Measurements from ENCODE around the gene CFAP90.

CFAP90 gene

GRCh38 chr5:7868773-7869473 lies 18.0 kb upstream of the CFAP90 start, which contains the start of the genes FASTKD3 and MTRR:
TSS of gene FASTKD3 (minus strand) at chr5:7869031. CDS start at chr5:7868083, 948 bp downstream.
TSS of gene MTRR (plus strand) at chr5:7869148. CDS start at chr5:7870795, 1,647 bp downstream.
- DNase-seq (ENCODE audit: low read depth): peak; percentile 81
- H3K4me3 ChIP-seq (ENCODE audit: low read depth, low read length): peak within 1 kb of the TSS; percentile 94

GRCh38 chr5:7868427-7868772 lies 17.5 kb upstream of the CFAP90 start:
- H3K4me3 ChIP-seq (ENCODE audit: low read depth, low read length): peak overlapping the region; percentile 94
- no peak for DNase-seq (ENCODE audit: low read depth)

DNA sequence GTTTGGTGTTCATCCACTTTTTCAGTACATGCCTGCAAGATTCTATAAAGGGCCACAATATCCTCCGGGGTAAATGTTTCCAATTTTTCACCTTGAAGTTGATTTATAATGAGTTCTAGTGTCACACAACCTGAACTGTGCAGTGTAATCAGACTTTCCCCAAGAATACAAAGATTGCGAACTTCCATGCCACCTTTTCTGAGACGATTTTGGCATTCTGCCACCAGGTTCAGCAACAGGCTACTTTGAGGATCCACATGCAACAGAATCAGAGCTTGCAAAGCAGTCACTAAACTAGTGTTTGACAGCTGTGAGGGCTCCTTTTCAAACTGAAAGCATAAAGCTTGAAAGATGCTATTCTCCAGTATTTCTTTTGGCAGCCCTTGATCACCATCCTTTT lies 16.3 kb upstream of the CFAP90 start:
- H3K4me3 ChIP-seq (ENCODE audit: low read depth, low read length): no peak overlapping the region
- DNase-seq (ENCODE audit: low read depth): no peak

- H3K4me3 ChIP-seq (ENCODE audit: low read depth, low read length): no peak overlapping the region
- no peak for DNase-seq (ENCODE audit: low read depth)
Measured at GRCh38 chr5:7866196-7866595, 15.3 kb upstream of the CFAP90 start.

DNA sequence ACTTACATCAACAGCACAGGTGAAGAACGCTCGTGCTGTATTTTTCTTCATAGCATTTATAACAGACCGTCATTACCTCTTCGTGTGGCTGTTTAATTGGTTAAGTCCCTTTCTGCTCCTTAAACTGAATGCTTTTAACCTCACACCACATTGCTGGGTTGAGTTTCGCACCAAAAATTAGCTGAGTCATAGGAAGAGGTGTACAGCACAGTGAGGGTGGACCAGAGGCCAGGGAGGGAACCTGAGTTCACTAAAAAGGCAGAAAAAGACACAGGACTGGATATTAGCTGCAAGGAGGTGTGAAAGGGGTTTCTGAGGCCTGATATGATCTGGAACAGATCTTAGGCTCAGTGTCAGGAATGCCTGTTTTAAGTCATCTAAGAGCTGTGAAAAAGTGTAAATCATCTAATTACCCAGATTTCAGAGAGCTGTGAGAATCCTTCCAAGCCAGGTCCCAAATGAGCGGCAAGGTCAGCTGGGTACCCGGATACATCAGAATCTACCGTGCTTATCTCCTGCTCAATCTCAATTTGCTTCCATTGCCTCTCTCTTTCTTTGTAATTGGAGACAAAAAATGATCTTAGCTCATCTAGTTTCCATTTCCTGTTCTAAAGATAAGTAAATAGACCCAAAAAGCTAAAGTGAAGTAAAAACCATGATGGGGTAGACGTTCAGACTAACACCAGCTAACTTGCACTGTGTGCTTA lies 7.1 kb upstream of the CFAP90 start:
- DNase-seq (ENCODE audit: low read depth): no peak
- no peak overlapping the region for H3K4me3 ChIP-seq (ENCODE audit: low read depth, low read length)

GRCh38 chr5:7857361-7857760 lies 6.4 kb upstream of the CFAP90 start:
- DNase-seq (ENCODE audit: low read depth): no peak
- no peak overlapping the region for H3K4me3 ChIP-seq (ENCODE audit: low read depth, low read length)

DNA sequence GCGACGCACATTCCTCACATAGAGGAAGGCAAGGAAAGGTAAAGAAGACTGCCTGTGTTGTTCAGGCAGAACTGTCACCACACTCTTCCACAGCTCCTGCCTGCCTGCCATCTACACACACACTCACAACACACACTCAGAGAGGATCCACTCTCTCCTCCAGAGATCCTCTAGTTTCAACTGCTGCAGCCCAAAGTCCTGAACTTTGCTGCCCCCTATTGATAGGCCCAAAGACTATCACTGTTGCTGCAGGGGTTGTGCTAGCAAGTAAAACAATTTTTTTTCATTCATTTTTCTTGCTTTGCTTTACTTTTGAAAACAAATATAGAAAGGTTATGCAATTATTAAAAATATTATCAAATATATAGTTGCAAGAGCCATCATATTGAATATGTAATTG lies 5.9 kb upstream of the CFAP90 start:
- no peak for DNase-seq (ENCODE audit: low read depth)
- no peak overlapping the region for H3K4me3 ChIP-seq (ENCODE audit: low read depth, low read length)

DNA sequence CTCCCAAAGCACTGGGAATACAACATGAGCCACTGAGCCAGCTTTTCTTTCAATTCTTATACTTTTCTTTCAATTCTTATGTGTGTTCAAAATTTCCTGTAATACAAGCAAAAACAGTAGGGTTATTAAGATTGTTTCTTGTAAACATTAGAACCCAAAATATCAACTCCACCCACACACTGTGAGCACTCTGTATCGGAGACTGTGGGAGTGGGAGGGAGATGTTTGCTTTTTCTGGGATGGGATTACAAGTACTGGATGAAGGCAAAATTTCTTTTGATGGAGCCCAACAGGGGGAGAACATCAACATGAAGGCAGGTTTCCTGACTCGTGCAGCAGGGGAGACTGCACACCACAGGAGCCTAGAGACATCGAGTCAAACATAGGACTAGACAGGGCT lies 4.7 kb upstream of the CFAP90 start:
- DNase-seq (ENCODE audit: low read depth): no peak

DNA sequence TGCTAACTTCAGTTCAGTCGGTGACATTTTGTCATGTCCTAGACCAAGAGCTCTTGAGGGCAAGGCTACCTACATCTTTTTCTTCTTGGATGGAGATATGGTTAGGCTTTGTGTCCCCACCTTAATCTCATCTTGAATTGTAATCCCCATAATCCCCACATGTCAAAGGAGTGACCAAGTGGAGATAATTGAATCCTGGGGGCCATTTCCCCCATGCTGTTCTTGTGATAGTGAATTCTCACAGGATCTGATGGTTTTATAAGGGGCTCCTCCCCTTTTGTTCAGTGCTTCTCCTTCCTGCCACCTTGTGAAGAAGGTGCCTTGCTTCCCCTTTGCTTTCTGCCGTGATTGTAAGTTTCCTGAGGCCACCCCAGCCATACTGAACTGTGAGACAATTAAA lies 2.1 kb upstream of the CFAP90 start:
- no peak overlapping the region for H3K4me3 ChIP-seq (ENCODE audit: low read depth, low read length)

More for the DNA sequence above, 4.7 kb upstream of the CFAP90 start:
- H3K4me3 ChIP-seq (ENCODE audit: low read depth, low read length): no peak overlapping the region

DNA sequence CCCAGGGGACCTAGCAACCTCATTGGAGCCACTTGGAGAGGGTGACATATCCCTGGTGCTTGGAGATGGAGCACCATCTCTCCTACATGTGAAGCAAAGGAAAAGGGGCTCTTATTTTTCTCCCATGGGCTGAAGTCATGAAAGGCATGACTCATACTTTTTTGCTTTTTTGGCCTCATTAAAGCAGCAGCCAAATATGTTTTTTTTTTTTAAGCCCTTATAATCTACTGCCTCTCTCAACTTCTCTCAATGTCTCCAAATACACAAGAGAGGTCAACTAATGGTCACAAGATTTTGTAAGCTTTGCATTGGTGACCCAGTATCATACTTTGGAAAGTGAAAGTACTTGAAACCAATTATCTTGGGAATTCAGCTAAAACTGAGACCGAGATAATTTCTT lies 1.6 kb upstream of the CFAP90 start:
- no peak for DNase-seq (ENCODE audit: low read depth)
- no peak overlapping the region for H3K4me3 ChIP-seq (ENCODE audit: low read depth, low read length)

More for the DNA sequence above, 2.1 kb upstream of the CFAP90 start:
- DNase-seq (ENCODE audit: low read depth): no peak

GRCh38 chr5:7851617-7852289 lies 820 bp upstream of the CFAP90 start:
- no peak for DNase-seq (ENCODE audit: low read depth)
- no peak overlapping the region for H3K4me3 ChIP-seq (ENCODE audit: low read depth, low read length)

- peak overlapping the region; percentile 57 for H3K4me3 ChIP-seq (ENCODE audit: low read depth, low read length)
Measured at GRCh38 chr5:7851240-7851592, 283 bp upstream of the CFAP90 start.

DNA sequence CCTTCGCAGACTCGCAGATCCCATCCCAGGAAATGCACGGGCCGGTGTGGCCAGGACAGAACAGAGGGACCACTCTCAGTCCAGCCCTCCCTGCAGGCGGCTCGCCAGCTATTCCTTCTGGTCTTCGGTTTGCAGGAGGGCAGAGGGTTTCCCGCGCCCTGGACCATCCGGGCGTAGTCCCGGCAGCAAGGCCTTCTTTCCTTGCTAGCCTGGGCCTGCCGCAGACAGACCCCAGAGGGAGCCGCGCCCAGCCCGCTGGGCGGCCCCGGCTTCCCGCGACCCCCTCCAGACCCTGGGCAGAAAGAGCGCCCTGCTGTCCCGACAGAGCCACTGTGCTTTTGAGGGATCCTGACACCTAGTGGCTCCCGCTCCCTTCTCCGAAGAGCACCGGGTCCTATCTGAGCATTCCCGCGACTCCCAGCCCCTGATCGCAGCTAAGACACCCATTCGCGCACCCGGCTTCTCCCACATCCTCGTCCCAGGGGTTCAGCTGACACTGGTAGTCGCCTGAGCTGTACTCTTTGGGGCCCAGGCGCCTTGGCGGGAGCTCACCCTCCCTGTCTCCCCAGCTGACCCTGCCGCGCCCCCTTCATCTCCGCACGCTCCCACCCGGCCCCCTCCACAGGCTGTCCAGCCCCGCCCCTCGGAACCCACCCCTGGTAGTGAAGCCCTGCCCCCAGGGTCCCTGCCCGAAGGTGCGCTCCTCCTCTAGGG lies 1.1 kb downstream of the CFAP90 start:
- peak overlapping the region; percentile 36 for H3K4me3 ChIP-seq (ENCODE audit: low read depth, low read length)
- no peak for DNase-seq (ENCODE audit: low read depth)

More at GRCh38 chr5:7851240-7851592, 283 bp upstream of the CFAP90 start:
- DNase-seq (ENCODE audit: low read depth): no peak

DNA sequence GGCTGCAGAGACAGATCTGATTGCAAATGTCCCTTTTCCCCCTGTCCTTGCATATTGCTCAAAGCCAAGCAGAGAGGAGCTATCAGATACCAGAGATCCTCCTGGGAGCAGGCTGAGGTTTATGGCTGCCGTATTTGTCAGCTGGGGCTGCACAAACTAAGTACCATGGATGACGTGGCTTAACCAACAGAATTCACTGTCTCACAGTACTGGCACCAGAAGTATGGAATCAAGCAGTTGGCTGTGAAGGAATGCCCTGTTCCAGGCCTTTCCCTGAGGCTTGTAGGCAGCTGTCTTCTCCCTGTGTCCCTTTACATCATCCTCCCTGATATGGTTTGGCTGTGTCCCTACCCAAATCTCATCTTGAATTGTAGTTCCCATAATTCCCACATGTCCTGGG lies 2.6 kb downstream of the CFAP90 start:
- peak; percentile 36 for DNase-seq (ENCODE audit: low read depth)

GRCh38 chr5:7846327-7846726 lies 4.6 kb downstream of the CFAP90 start:
- no peak overlapping the region for H3K4me3 ChIP-seq (ENCODE audit: low read depth, low read length)
- DNase-seq (ENCODE audit: low read depth): no peak

More for the DNA sequence above, 2.6 kb downstream of the CFAP90 start:
- no peak overlapping the region for H3K4me3 ChIP-seq (ENCODE audit: low read depth, low read length)

DNA sequence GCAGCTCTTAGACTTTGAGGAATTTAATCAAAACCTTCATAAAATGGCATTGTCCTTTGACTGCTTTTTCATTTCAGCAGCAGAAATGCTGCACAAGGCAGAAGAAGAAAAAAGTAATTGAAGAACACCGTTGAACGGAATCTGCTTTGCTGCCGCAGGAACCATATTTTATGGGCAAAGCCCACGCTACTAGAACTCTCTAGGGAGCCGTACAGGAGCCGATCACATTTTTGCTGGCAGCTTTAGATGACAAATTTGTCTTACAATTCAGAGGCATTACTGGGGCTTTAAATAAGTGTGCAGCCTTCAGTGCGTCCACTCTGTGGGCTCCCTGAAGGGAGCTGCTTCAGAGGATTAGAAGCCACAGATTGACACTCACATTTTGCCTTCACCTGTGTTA lies 5.4 kb downstream of the CFAP90 start:
- DNase-seq (ENCODE audit: low read depth): no peak
- no peak overlapping the region for H3K4me3 ChIP-seq (ENCODE audit: low read depth, low read length)

GRCh38 chr5:7844901-7845300 lies 6.0 kb downstream of the CFAP90 start:
- DNase-seq (ENCODE audit: low read depth): no peak
- H3K4me3 ChIP-seq (ENCODE audit: low read depth, low read length): no peak overlapping the region

- no peak for DNase-seq (ENCODE audit: low read depth)
- H3K4me3 ChIP-seq (ENCODE audit: low read depth, low read length): no peak overlapping the region
Measured at GRCh38 chr5:7842531-7842930, 8.4 kb downstream of the CFAP90 start.

- no peak for DNase-seq (ENCODE audit: low read depth)
- no peak overlapping the region for H3K4me3 ChIP-seq (ENCODE audit: low read depth, low read length)
Measured at GRCh38 chr5:7837403-7837802, 13.5 kb downstream of the CFAP90 start.

DNA sequence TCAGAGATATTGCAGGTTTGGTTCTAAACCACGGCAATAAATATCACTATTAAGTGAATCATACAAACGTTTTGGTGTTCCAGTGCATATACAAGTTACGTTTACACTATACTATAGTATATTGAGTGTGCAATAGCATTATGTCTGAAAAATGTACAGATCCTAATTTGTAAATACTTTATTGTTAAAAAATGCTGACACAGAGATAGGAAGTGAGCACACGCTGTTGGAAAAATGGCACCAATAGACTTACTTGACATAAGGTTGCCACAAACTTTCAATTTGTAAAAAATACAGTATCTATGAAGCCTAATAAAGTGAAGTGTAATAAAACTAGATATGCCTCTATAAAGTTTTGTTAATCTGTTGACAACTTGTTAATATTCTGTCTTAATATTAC lies 16.0 kb downstream of the CFAP90 start:
- H3K4me3 ChIP-seq (ENCODE audit: low read depth, low read length): no peak overlapping the region
- DNase-seq (ENCODE audit: low read depth): no peak
